GM12891 (cell line): Measurements from ENCODE around the gene CLDN19.

Experiments
- PAX5 ChIP-seq: IDR thresholded peaks from 2 replicates; pipeline ENCODE4 v1.6.1; 2011; ENCODE audit warnings: low read length, moderate library complexity, mild to moderate bottlenecking; ENCODE audit not compliant: insufficient read depth, severe bottlenecking
- POLR2A ChIP-seq: IDR thresholded peaks from 2 replicates; pipeline ENCODE4 v1.6.1; 2011; ENCODE audit warnings: low read depth, low read length, control low read depth
- POLR2AphosphoS5 ChIP-seq: IDR thresholded peaks from 2 replicates; pipeline ENCODE4 v1.6.1; 2011; ENCODE audit warnings: low read depth, low read length, control low read depth
- SPI1 ChIP-seq: IDR thresholded peaks from 2 replicates; pipeline ENCODE4 v1.6.1; 2011; ENCODE audit warnings: low read depth, low read length, control low read depth
- TAF1 ChIP-seq: IDR thresholded peaks from 2 replicates; pipeline ENCODE4 v1.6.1; 2011; ENCODE audit warnings: low read depth, low read length, control low read depth

GRCh38 chr1:42742141-42742540 is 2.1 kb upstream of the CLDN19 start:
- TF ChIP-seq POLR2A (no peak), POLR2AphosphoS5 (no peak), PAX5 (no peak), TAF1 (no peak), SPI1 (no peak)
